ENCODE data around the gene HADHB.

GRCh38 chr2:26223018-26223417, 21.7 kb upstream of the HADHB start:
- TF ChIP-seq, protein P1, sequence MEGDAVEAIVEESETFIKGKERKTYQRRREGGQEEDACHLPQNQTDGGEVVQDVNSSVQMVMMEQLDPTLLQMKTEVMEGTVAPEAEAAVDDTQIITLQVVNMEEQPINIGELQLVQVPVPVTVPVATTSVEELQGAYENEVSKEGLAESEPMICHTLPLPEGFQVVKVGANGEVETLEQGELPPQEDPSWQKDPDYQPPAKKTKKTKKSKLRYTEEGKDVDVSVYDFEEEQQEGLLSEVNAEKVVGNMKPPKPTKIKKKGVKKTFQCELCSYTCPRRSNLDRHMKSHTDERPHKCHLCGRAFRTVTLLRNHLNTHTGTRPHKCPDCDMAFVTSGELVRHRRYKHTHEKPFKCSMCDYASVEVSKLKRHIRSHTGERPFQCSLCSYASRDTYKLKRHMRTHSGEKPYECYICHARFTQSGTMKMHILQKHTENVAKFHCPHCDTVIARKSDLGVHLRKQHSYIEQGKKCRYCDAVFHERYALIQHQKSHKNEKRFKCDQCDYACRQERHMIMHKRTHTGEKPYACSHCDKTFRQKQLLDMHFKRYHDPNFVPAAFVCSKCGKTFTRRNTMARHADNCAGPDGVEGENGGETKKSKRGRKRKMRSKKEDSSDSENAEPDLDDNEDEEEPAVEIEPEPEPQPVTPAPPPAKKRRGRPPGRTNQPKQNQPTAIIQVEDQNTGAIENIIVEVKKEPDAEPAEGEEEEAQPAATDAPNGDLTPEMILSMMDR (conservative IDR thresholded peaks at IDR 0.05 in 1 of 2, IDR thresholded peaks at IDR 0.05 in 1 of 2; ENCODE audit: low read depth in 1 of 2, low read length in 2 of 2): no peak
- no peak for TF ChIP-seq EZH2 (IDR thresholded peaks at IDR 0.05; ENCODE audit: low read length, missing control alignments)

All from fibroblast of lung (primary cell).